H9 (cell line): ENCODE data around the gene EDA. TPM values are rescaled to one million over a fixed set of nuclear protein-coding genes. Genes with fewer than 3 reads are reported as not detected.

ENCODE experiments used
- DNase-seq: peaks from one replicate; pipeline ENCODE4 v3.0.0-alpha.2; 2017
- H2AFZ ChIP-seq: one replicate; pipeline ENCODE4 v1.6.1; 2013; ENCODE audit warnings: mild to moderate bottlenecking, low read length, control low read depth, moderate library complexity
- H2AK5ac ChIP-seq: 2 replicates; pipeline ENCODE4 v1.6.1; 2013; ENCODE audit warnings: low read length, control low read depth, mixed read lengths; ENCODE audit not compliant: insufficient read length
- H2BK120ac ChIP-seq: one replicate; pipeline ENCODE4 v1.6.1; 2013; ENCODE audit warnings: low read depth, mild to moderate bottlenecking, low read length, control low read depth, inconsistent platforms; ENCODE audit not compliant: poor library complexity, severe bottlenecking
- H2BK12ac ChIP-seq: 2 replicates; pipeline ENCODE4 v1.6.1; 2013; ENCODE audit warnings: low read length, control low read depth, mixed read lengths, low read depth; ENCODE audit not compliant: insufficient read length
- H2BK15ac ChIP-seq: 2 replicates; pipeline ENCODE4 v1.6.1; 2013; ENCODE audit warnings: low read depth, low read length, control low read depth
- H2BK20ac ChIP-seq: one replicate; pipeline ENCODE4 v1.6.1; 2013; ENCODE audit warnings: low read depth, mild to moderate bottlenecking, low read length, control low read depth, inconsistent platforms; ENCODE audit not compliant: poor library complexity, severe bottlenecking
- H2BK5ac ChIP-seq: 2 replicates; pipeline ENCODE4 v1.6.1; 2013; ENCODE audit warnings: low read length, control low read depth, mixed read lengths; ENCODE audit not compliant: insufficient read length
- H3K14ac ChIP-seq: 2 replicates; pipeline ENCODE4 v1.6.1; 2013; ENCODE audit warnings: low read length, control low read depth; ENCODE audit not compliant: insufficient read depth
- H3K18ac ChIP-seq: 2 replicates; pipeline ENCODE4 v1.6.1; 2013; ENCODE audit warnings: low read depth, mild to moderate bottlenecking, mixed read lengths, low read length, control low read depth; ENCODE audit not compliant: insufficient read length
- H3K23ac ChIP-seq: 2 replicates; pipeline ENCODE4 v1.6.1; 2013; ENCODE audit warnings: low read length, control low read depth, mixed read lengths, low read depth; ENCODE audit not compliant: insufficient read length
- H3K23me2 ChIP-seq: 2 replicates; pipeline ENCODE4 v1.6.1; 2013; ENCODE audit warnings: low read depth, mild to moderate bottlenecking, mixed read lengths, low read length, control low read depth; ENCODE audit not compliant: insufficient read length, poor library complexity, severe bottlenecking
- H3K27ac ChIP-seq: 2 replicates; pipeline ENCODE4 v1.5.1; 2013; ENCODE audit warnings: low read length, control low read depth, mixed read lengths, low read depth; ENCODE audit not compliant: insufficient read length
- H3K27me3 ChIP-seq: 2 replicates; pipeline ENCODE4 v1.6.1; 2013; ENCODE audit warnings: low read length, control low read depth, inconsistent platforms; ENCODE audit not compliant: insufficient read depth
- H3K4ac ChIP-seq: 2 replicates; pipeline ENCODE4 v1.6.1; 2013; ENCODE audit warnings: low read depth, mild to moderate bottlenecking, control low read depth, inconsistent platforms, low read length, moderate library complexity
- H3K4me1 ChIP-seq: 2 replicates; pipeline ENCODE4 v1.6.1; 2013; ENCODE audit warnings: low read length, control low read depth, inconsistent platforms; ENCODE audit not compliant: insufficient read depth
- H3K4me2 ChIP-seq: 2 replicates; pipeline ENCODE4 v1.6.1; 2013; ENCODE audit warnings: low read length, control low read depth, mixed read lengths; ENCODE audit not compliant: insufficient read length, insufficient read depth
- H3K56ac ChIP-seq: 2 replicates; pipeline ENCODE4 v1.6.1; 2013; ENCODE audit warnings: low read depth, mild to moderate bottlenecking, mixed read lengths, low read length, control low read depth; ENCODE audit not compliant: insufficient read length
- H3K79me1 ChIP-seq: 2 replicates; pipeline ENCODE4 v1.6.1; 2013; ENCODE audit warnings: low read depth, mild to moderate bottlenecking, moderate library complexity, low read length, control low read depth, inconsistent platforms; ENCODE audit not compliant: insufficient read depth, poor library complexity, severe bottlenecking
- H3K79me2 ChIP-seq: 2 replicates; pipeline ENCODE4 v1.6.1; 2013; ENCODE audit warnings: low read length, control low read depth, inconsistent platforms; ENCODE audit not compliant: insufficient read depth
- H3K9ac ChIP-seq: 2 replicates; pipeline ENCODE4 v1.6.1; 2013; ENCODE audit warnings: low read length, control low read depth, mixed read lengths; ENCODE audit not compliant: insufficient read length; ENCODE audit errors: extremely low read depth
- H3K9me3 ChIP-seq: one replicate; pipeline ENCODE4 v1.6.1; 2013; ENCODE audit warnings: low read depth, low read length, inconsistent platforms; ENCODE audit not compliant: control insufficient read depth
- H3T11ph ChIP-seq: one replicate; pipeline ENCODE4 v1.6.1; 2013; ENCODE audit warnings: mild to moderate bottlenecking, low read length, control low read depth, inconsistent platforms
- H4K20me1 ChIP-seq: one replicate; pipeline ENCODE4 v1.6.1; 2013; ENCODE audit not compliant: control insufficient read depth, insufficient read length, insufficient read depth
- H4K5ac ChIP-seq: 2 replicates; pipeline ENCODE4 v1.6.1; 2013; ENCODE audit warnings: low read depth, mild to moderate bottlenecking, mixed read lengths, low read length, control low read depth; ENCODE audit not compliant: insufficient read length
- H4K8ac ChIP-seq: replicated peaks from 2 replicates; pipeline ENCODE4 v1.6.1; 2013; ENCODE audit warnings: low read length, control low read depth, mixed read lengths, low read depth; ENCODE audit not compliant: insufficient read length
- H4K91ac ChIP-seq: 2 replicates; pipeline ENCODE4 v1.6.1; 2013; ENCODE audit warnings: low read depth, mild to moderate bottlenecking, moderate library complexity, mixed read lengths, low read length, control low read depth; ENCODE audit not compliant: insufficient read length
- H3K27ac Mint-ChIP-seq, 3 experiments: 2 replicates in 2 of 3; 3 replicates in 1 of 3; pipeline ENCODE4 v1.8.0; 2020 to 2021; ENCODE audit warnings: mixed read lengths in 3 of 3, mild to moderate bottlenecking in 1 of 3, moderate library complexity in 1 of 3
- H3K27me3 Mint-ChIP-seq: 2 replicates; pipeline ENCODE4 v1.8.0; 2021; ENCODE audit warnings: low read depth, mild to moderate bottlenecking, moderate library complexity, mixed read lengths
- H3K36me3 Mint-ChIP-seq, 3 experiments: 2 replicates in 2 of 3; 3 replicates in 1 of 3; pipeline ENCODE4 v1.8.0; 2020 to 2021; ENCODE audit warnings: low read depth in 3 of 3, mixed read lengths in 3 of 3; ENCODE audit not compliant: insufficient read depth in 1 of 3
- H3K4me1 Mint-ChIP-seq, 2 experiments: 2 replicates each; pipeline ENCODE4 v1.8.0; 2020; ENCODE audit warnings: mixed read lengths in 2 of 2
- H3K4me3 Mint-ChIP-seq, 2 experiments: 2 replicates in 1 of 2; 3 replicates in 1 of 2; pipeline ENCODE4 v1.8.0; 2020 to 2021; ENCODE audit warnings: mild to moderate bottlenecking in 2 of 2, mixed read lengths in 2 of 2, moderate library complexity in 1 of 2
- H3K9me3 Mint-ChIP-seq, 2 experiments: 2 replicates in 1 of 2; 3 replicates in 1 of 2; pipeline ENCODE4 v1.8.0; 2020; ENCODE audit warnings: mild to moderate bottlenecking in 2 of 2, mixed read lengths in 2 of 2, moderate library complexity in 1 of 2
- CTCF ChIP-seq: fragments of 200-600 bp; sonication (generic); conservative IDR thresholded peaks from 3 replicates; pipeline ENCODE4 v1.8.0; 2021; ENCODE audit warnings: antibody characterized with exemption, mild to moderate bottlenecking
- WGBS: extraction: QIAGEN DNeasy Blood & Tissue Kit; methylation state at CpG from one replicate; pipeline ENCODE4 v1.1.7; 2013; ENCODE audit warnings: missing lambda C conversion rate, low lambda C conversion rate, mixed read lengths; ENCODE audit not compliant: insufficient read length; ENCODE audit errors: extremely low coverage; 5-methylcytosine and 5-hydroxymethylcytosine counted together
- total RNA-seq: library from RNA; stranded (reverse); gene quantifications from 2 replicates; pipeline ENCODE4 v1.2.1, GENCODE V29; 2021

EDA gene
- total RNA-seq, 1 experiment from 2014 or later: 7.7 TPM

GRCh38 chrX:69664693-69665092 is 48.8 kb downstream of the EDA start:
- Mint-ChIP-seq H3K9me3 (peaks cover 72 to 73% of the 10 kb centered on the region in 2 experiments), H3K4me3 (no peak overlapping the region), H3K36me3 (peaks cover 21 to 36% (median 34%) of the 10 kb centered on the region in 3 experiments), H3K27me3 (no peaks in the 10 kb centered on the region), H3K4me1 (peaks cover 0 to 7% of the 10 kb centered on the region in 2 experiments; a peak in 2 of 4 replicates), H3K27ac (no peak overlapping the region)
- Histone ChIP-seq H4K5ac (no peak overlapping the region), H3K18ac (no peak overlapping the region), H3K23me2 (no peaks in the 10 kb centered on the region), H3T11ph (no peak overlapping the region), H2BK12ac (no peak overlapping the region), H3K23ac (no peak overlapping the region), H2BK15ac (no peak overlapping the region), H3K27me3 (no peaks in the 10 kb centered on the region), H4K8ac (no peak overlapping the region), H2AFZ (no peak overlapping the region), H3K4me1 (no peaks in the 10 kb centered on the region), H2BK20ac (no peak overlapping the region), H3K4me2 (no peak overlapping the region), H4K91ac (no peak overlapping the region), H2BK120ac (no peak overlapping the region), H3K79me1 (no peaks in the 10 kb centered on the region), H3K9ac (no peak overlapping the region), H3K9me3 (peaks cover 19% of the 10 kb centered on the region), H3K4ac (no peak overlapping the region), H2BK5ac (no peak overlapping the region), H3K14ac (no peak overlapping the region), H3K79me2 (no peaks in the 10 kb centered on the region), H3K27ac (no peak overlapping the region), H3K56ac (no peak overlapping the region), H2AK5ac (no peak overlapping the region), H4K20me1 (no peaks in the 10 kb centered on the region)
- TF ChIP-seq CTCF: no peak
- DNase-seq: no peak
- no CpG with 5 or more reads among the region's 1 CpG for WGBS
